ENCODE results near the gene EFNB1.

Gene EFNB1

GRCh38 chrX:68827848-68828624 is 785 bp upstream of the EFNB1 start:
- Histone ChIP-seq H3K18ac (ENCODE audit: low read length) (no peak overlapping the region), H3K27me3 (ENCODE audit: insufficient read depth, low read length) (peaks cover 10% of the 10 kb centered on the region), H3K36me3 (ENCODE audit: control insufficient read depth in 1 of 2, insufficient read depth in 2 of 2, low read length in 2 of 2) (no peaks in the 10 kb centered on the region), H3K4ac (ENCODE audit: low read depth, low read length) (no peak overlapping the region), H2BK5ac (ENCODE audit: low read depth, low read length, poor library complexity) (no peak overlapping the region), H4K8ac (ENCODE audit: low read depth, low read length) (no peak overlapping the region), H2AFZ (ENCODE audit: insufficient read depth, low read length, poor library complexity) (peak overlapping the region; percentile 76), H2BK120ac (ENCODE audit: insufficient read depth, low read length, poor library complexity) (no peak overlapping the region), H3K23ac (ENCODE audit: low read length) (no peak overlapping the region), H3K4me3 (ENCODE audit: low read depth, low read length) (no peak overlapping the region), H3K27ac (ENCODE audit: low read depth, low read length) (no peak overlapping the region), H2BK12ac (ENCODE audit: low read length) (peak overlapping the region; percentile 12), H4K91ac (ENCODE audit: low read depth, low read length) (peak overlapping the region; percentile 11), H3K4me1 (ENCODE audit: control insufficient read depth in 1 of 2, insufficient read depth in 2 of 2, low read length in 2 of 2) (peaks cover 5 to 12% of the 10 kb centered on the region in 2 experiments), H4K12ac (ENCODE audit: low read depth, low read length) (no peak overlapping the region), H3K79me2 (ENCODE audit: control insufficient read depth, insufficient read depth, low read length, poor library complexity) (peaks cover 8% of the 10 kb centered on the region), H3K79me1 (ENCODE audit: low read length) (peaks cover 3% of the 10 kb centered on the region), H3K9ac (ENCODE audit: low read length) (no peak overlapping the region), H2AK5ac (ENCODE audit: low read length) (no peak overlapping the region), H3K9me3 (ENCODE audit: insufficient read depth, low read depth, low read length) (no peaks in the 10 kb centered on the region), H3K4me2 (ENCODE audit: low read length) (peak overlapping the region; percentile 72), H3K14ac (ENCODE audit: low read length) (no peak overlapping the region)
- WGBS (ENCODE audit: extremely low coverage, insufficient coverage, insufficient read length) = no CpG with 5 or more reads among the region's 35 CpGs
- peak; percentile 81 to 88 for DNase-seq

GRCh38 chrX:68829582-68830418 is 979 bp downstream of the EFNB1 start:
- Histone ChIP-seq H3K27ac (ENCODE audit: low read depth, low read length) (no peak overlapping the region), H4K91ac (ENCODE audit: low read depth, low read length) (no peak overlapping the region), H2AK5ac (ENCODE audit: low read length) (no peak overlapping the region), H3K23ac (ENCODE audit: low read length) (no peak overlapping the region), H2BK5ac (ENCODE audit: low read depth, low read length, poor library complexity) (no peak overlapping the region), H3K79me1 (ENCODE audit: low read length) (peaks cover 3% of the 10 kb centered on the region), H4K12ac (ENCODE audit: low read depth, low read length) (no peak overlapping the region), H2BK12ac (ENCODE audit: low read length) (no peak overlapping the region), H3K14ac (ENCODE audit: low read length) (no peak overlapping the region), H3K4me1 (ENCODE audit: control insufficient read depth in 1 of 2, insufficient read depth in 2 of 2, low read length in 2 of 2) (peaks cover 5 to 12% of the 10 kb centered on the region in 2 experiments), H4K8ac (ENCODE audit: low read depth, low read length) (no peak overlapping the region), H3K79me2 (ENCODE audit: control insufficient read depth, insufficient read depth, low read length, poor library complexity) (peaks cover 8% of the 10 kb centered on the region), H3K27me3 (ENCODE audit: insufficient read depth, low read length) (peaks cover 10% of the 10 kb centered on the region), H3K9me3 (ENCODE audit: insufficient read depth, low read depth, low read length) (no peaks in the 10 kb centered on the region), H2AFZ (ENCODE audit: insufficient read depth, low read length, poor library complexity) (no peak overlapping the region), H3K4ac (ENCODE audit: low read depth, low read length) (peak overlapping the region; percentile 22), H2BK120ac (ENCODE audit: insufficient read depth, low read length, poor library complexity) (no peak overlapping the region), H3K4me3 (ENCODE audit: low read depth, low read length) (peak overlapping the region; percentile 78), H3K36me3 (ENCODE audit: control insufficient read depth in 1 of 2, insufficient read depth in 2 of 2, low read length in 2 of 2) (no peaks in the 10 kb centered on the region), H3K9ac (ENCODE audit: low read length) (peak overlapping the region; percentile 68), H3K4me2 (ENCODE audit: low read length) (peak overlapping the region; percentile 86), H3K18ac (ENCODE audit: low read length) (peak overlapping the region; percentile 81)
- no CpG with 5 or more reads among the region's 74 CpGs for WGBS (ENCODE audit: extremely low coverage, insufficient coverage, insufficient read length)
- DNase-seq = peak in 1 of 2 donors; percentile 27

- Histone ChIP-seq H3K4me3 (ENCODE audit: low read depth, low read length) (peak overlapping the region; percentile 78), H4K91ac (ENCODE audit: low read depth, low read length) (peak overlapping the region; percentile 43), H3K23ac (ENCODE audit: low read length) (no peak overlapping the region), H2BK12ac (ENCODE audit: low read length) (peak overlapping the region; percentile 66), H2BK120ac (ENCODE audit: insufficient read depth, low read length, poor library complexity) (no peak overlapping the region), H2BK5ac (ENCODE audit: low read depth, low read length, poor library complexity) (no peak overlapping the region), H3K9ac (ENCODE audit: low read length) (no peak overlapping the region), H3K18ac (ENCODE audit: low read length) (peak overlapping the region; percentile 58), H2AFZ (ENCODE audit: insufficient read depth, low read length, poor library complexity) (peak overlapping the region; percentile 50), H3K79me1 (ENCODE audit: low read length) (peaks cover 3% of the 10 kb centered on the region), H3K14ac (ENCODE audit: low read length) (peak overlapping the region; percentile 33), H3K27ac (ENCODE audit: low read depth, low read length) (no peak overlapping the region), H2AK5ac (ENCODE audit: low read length) (peak overlapping the region; percentile 49), H3K4me1 (ENCODE audit: control insufficient read depth in 1 of 2, insufficient read depth in 2 of 2, low read length in 2 of 2) (peaks cover 5 to 12% of the 10 kb centered on the region in 2 experiments), H3K9me3 (ENCODE audit: insufficient read depth, low read depth, low read length) (no peaks in the 10 kb centered on the region), H4K12ac (ENCODE audit: low read depth, low read length) (no peak overlapping the region), H3K79me2 (ENCODE audit: control insufficient read depth, insufficient read depth, low read length, poor library complexity) (peaks cover 8% of the 10 kb centered on the region), H3K4me2 (ENCODE audit: low read length) (peak overlapping the region; percentile 86), H3K27me3 (ENCODE audit: insufficient read depth, low read length) (peaks cover 10% of the 10 kb centered on the region), H3K36me3 (ENCODE audit: control insufficient read depth in 1 of 2, insufficient read depth in 2 of 2, low read length in 2 of 2) (no peaks in the 10 kb centered on the region), H3K4ac (ENCODE audit: low read depth, low read length) (no peak overlapping the region), H4K8ac (ENCODE audit: low read depth, low read length) (no peak overlapping the region)
- WGBS (ENCODE audit: extremely low coverage, insufficient coverage, insufficient read length) = no CpG with 5 or more reads among the region's 29 CpGs
- no peak for DNase-seq
Observed at GRCh38 chrX:68830419-68831404, 1.9 kb downstream of the EFNB1 start.

Data from trophoblast cell (in vitro differentiated cells and primary cell).